Stimulated activated CD8-positive, alpha-beta memory T cell treated with anti-CD3 and anti-CD28 coated beads, Interleukin-4, amount 100 ng/mL, for 4 hours (primary cell): Measurements from ENCODE around the gene RNF112.
"Not testable (repeated sequence)": the region's sequence is repeated elsewhere in the genome, so short reads cannot be mapped to it uniquely, and the experiment has no call there.

Experiments
- DNase-seq, 2 donors: peaks; one replicate each; pipeline ENCODE4 v3.0.0-alpha.2; 2020; ENCODE audit warnings: low read depth in 2 of 2, low spot score in 1 of 2

The RNF112 gene

GRCh38 chr17:19410091-19410490, 941 bp upstream of the RNF112 start:
- no peak for DNase-seq

GRCh38 chr17:19411631-19412030, 599 bp downstream of the RNF112 start:
- DNase-seq: no peak

- no peak for DNase-seq
Measured at GRCh38 chr17:19412510-19412909, 1.5 kb downstream of the RNF112 start.

GRCh38 chr17:19412984-19413383, 2.0 kb downstream of the RNF112 start:
- DNase-seq: no peak

- no peak for DNase-seq
Measured at GRCh38 chr17:19413761-19414160, 2.7 kb downstream of the RNF112 start.

GRCh38 chr17:19414396-19415280, 3.6 kb downstream of the RNF112 start:
- DNase-seq: no peak

GRCh38 chr17:19415311-19415710, 4.3 kb downstream of the RNF112 start:
- DNase-seq: no peak

- DNase-seq: no peak
Measured at GRCh38 chr17:19415806-19416775, 5.1 kb downstream of the RNF112 start.

GRCh38 chr17:19417611-19418010, 6.6 kb downstream of the RNF112 start:
- DNase-seq: no peak

GRCh38 chr17:19418251-19418992, 7.4 kb downstream of the RNF112 start:
- no peak for DNase-seq

- DNase-seq: no peak
Measured at GRCh38 chr17:19421219-19421618, 10.2 kb downstream of the RNF112 start.

GRCh38 chr17:19421926-19422325, 10.9 kb downstream of the RNF112 start:
- DNase-seq: no peak

- DNase-seq: no peak
Measured at GRCh38 chr17:19424934-19425868, 14.2 kb downstream of the RNF112 start.

- DNase-seq: no peak
Measured at GRCh38 chr17:19426631-19427030, 15.6 kb downstream of the RNF112 start.

- DNase-seq: no peak
Measured at GRCh38 chr17:19431691-19432090, 20.7 kb downstream of the RNF112 start.

- DNase-seq: no peak
Measured at GRCh38 chr17:19433255-19433654, 22.2 kb downstream of the RNF112 start.

- DNase-seq: no peak
Measured at GRCh38 chr17:19433727-19434340, 22.8 kb downstream of the RNF112 start.

- no peak for DNase-seq
Measured at GRCh38 chr17:19440421-19440820, 29.4 kb downstream of the RNF112 start.

- not testable (repeated sequence) for DNase-seq
Measured at GRCh38 chr17:19441288-19441687, 30.3 kb downstream of the RNF112 start.

GRCh38 chr17:19442731-19443130, 31.7 kb downstream of the RNF112 start:
- no peak for DNase-seq
